Pancreas (tissue), 10 donors: Measurements from ENCODE around the gene COL2A1. TPM values are rescaled to one million over a fixed set of nuclear protein-coding genes. Genes with fewer than 3 reads are reported as not detected.

ENCODE experiments used
- ATAC-seq, 4 donors: fragments of 200-7000 bp; cut with Tn5 transposase; one replicate each; pipeline versions ENCODE4 v1.8.0 to v1.9.1; 2020; ENCODE audit warnings: mild to moderate bottlenecking in 4 of 4, moderate library complexity in 4 of 4
- DNase-seq, 6 donors: peaks; one replicate each; pipeline ENCODE4 v3.0.0-alpha.2; 2020
- FAIRE-seq: peaks from 2 replicates; lab custom pipeline; 2012; peaks lifted over from hg19 to GRCh38; lab: Jason Lieb, UNC
- H3K27ac ChIP-seq, 4 donors: fragments of 200-600 bp; sonication (generic); 1 replicate in 3 of 4; 2 replicates in 1 of 4; pipeline versions ENCODE4 v1.5.0 to v1.8.0; 2020
- H3K27me3 ChIP-seq, 4 donors: fragments of 200-600 bp; one replicate each; pipeline ENCODE4 v1.8.0; 2021
- H3K36me3 ChIP-seq, 3 donors: fragments of 200-600 bp; sonication (generic) in 1 of 3; one replicate each; pipeline versions ENCODE4 v1.5.0 to v1.8.0; 2020 to 2021
- H3K4me1 ChIP-seq, 3 donors: fragments of 200-600 bp; one replicate each; pipeline ENCODE4 v1.8.0; 2021
- H3K4me3 ChIP-seq, 4 donors: fragments of 200-600 bp; sonication (generic) in 2 of 4; one replicate each; pipeline versions ENCODE4 v1.5.0 to v1.8.0; 2020 to 2021
- H3K9me3 ChIP-seq, 4 donors: fragments of 200-600 bp; one replicate each; pipeline ENCODE4 v1.8.0; 2021
- WGBS, 2 donors: extraction: QIAGEN DNeasy Blood & Tissue Kit; methylation state at CpG; one replicate each; pipeline ENCODE4 v1.1.7; 2013; 5-methylcytosine and 5-hydroxymethylcytosine counted together
- intact Hi-C, 3 donors: fragments of 100-400 bp; cut with DNase I; formaldehyde crosslinking; loops; one replicate each; pipeline versions ENCODE4 v1.11.1 to v1.14.2; 2022
- polyA plus RNA-seq, 2 donors: library from polyadenylated mRNA; stranded (reverse); fragments of 200-250 nt; gene quantifications; one replicate each; pipeline ENCODE4 v1.2.3, GENCODE V29; 2013
- total RNA-seq, 6 donors: library from RNA; stranded (reverse); fragmentation: NEBNext Ultra II Directional in 4 of 6; extraction: Animal tissue kit (Norgen Biotek cat#: 25700) in 4 of 6; gene quantifications; one replicate each; pipeline versions ENCODE4 v1.2.1 to v1.2.4, GENCODE V29; 2021 to 2023
- TF ChIP-seq, protein P1 (sequence below), 4 donors: fragments of 200-600 bp; sonication (generic) in 3 of 4; IDR thresholded peaks; one replicate each; pipeline versions ENCODE4 v1.5.0 to v1.8.0; 2021; ENCODE audit warnings: antibody characterized with exemption in 4 of 4
- donor health status: healthy with polysubstance abuse.
- donor health status: DM: no; HTN: no; CAD: no; lungs with moderate emphysema.
- donor health status: DM: no; HTN: no; CAD: no.
- donor health status: control.
- donor health status: control.
- donor health status: Bipolar disorder and iron deficiency.
- donor health status: DM: yes; HTN: yes; CAD: no.
- donor health status: DM: no; HTN: no; CAD: no.
- donor health status: DM: no; HTN: no; CAD: no.
- donor health status: DM: yes; HTN: yes; CAD: no.

Gene COL2A1
- total and polyA plus RNA-seq, 8 donors, result 0.04 to 0.12 (median 0.06) TPM; not detected in 5

DNA sequence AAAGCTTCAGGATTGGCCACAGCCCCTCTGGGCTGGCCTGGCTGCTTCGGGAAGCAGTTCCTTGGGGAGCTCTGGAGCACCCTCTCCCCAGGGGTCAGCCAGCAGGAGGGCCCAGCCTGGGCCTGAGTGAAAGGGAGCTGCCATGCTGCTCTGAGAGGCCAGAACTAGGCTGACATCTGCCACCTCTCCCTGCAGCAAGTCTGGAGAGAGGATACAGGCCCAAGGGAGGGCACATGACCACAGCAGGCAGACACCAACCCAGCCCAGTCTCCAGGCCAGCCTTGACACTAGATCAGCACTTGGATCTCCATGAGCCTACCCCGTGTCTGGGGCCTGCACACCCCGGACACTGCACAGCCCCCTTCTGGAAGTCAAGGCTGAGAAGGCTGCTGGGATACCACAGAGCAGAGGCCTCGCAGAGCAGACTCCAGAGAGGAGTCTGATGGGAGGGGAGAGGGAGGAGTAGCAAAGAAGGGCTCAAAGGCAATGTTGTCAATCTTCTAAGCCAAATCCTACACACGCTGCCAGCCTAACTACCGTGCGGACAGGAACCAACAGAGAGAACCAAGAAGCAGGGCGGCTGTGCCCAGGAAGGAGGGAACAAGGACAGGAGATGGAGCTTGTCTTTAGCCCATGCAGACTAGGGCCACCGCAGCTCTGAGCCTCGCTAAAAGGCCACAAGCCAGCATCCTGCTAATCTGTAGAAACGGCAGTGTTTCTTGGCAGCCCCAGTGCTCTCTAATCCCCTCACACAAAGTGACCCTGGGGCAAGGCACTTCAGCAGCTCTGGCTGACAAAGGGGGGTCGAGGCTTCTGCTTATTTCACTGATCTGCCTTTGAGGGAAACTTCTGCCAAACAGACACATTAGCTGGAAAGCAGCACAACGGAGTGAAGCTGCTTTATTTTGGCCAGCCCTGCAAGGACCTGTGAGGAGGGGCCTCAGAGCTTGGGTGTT is 12.9 kb downstream of the COL2A1 start:
- no peaks in the 10 kb centered on the region for H3K4me1 ChIP-seq
- no peaks in the 10 kb centered on the region for H3K36me3 ChIP-seq
- H3K27me3 ChIP-seq, result no peaks in the 10 kb centered on the region
- intact Hi-C loops, result no loop called here
- DNase-seq (peak in 2 of 6 donors; percentile 38 to 40), FAIRE-seq (no peak), ATAC-seq (no peak)
- no peak overlapping the region for H3K4me3 ChIP-seq
- no peaks in the 10 kb centered on the region for H3K9me3 ChIP-seq
- 69 to 72% methylated on average over 13 of the region's 13 CpGs for WGBS, 2 donors
- H3K27ac ChIP-seq, result no peak overlapping the region
- TF ChIP-seq, protein P1, sequence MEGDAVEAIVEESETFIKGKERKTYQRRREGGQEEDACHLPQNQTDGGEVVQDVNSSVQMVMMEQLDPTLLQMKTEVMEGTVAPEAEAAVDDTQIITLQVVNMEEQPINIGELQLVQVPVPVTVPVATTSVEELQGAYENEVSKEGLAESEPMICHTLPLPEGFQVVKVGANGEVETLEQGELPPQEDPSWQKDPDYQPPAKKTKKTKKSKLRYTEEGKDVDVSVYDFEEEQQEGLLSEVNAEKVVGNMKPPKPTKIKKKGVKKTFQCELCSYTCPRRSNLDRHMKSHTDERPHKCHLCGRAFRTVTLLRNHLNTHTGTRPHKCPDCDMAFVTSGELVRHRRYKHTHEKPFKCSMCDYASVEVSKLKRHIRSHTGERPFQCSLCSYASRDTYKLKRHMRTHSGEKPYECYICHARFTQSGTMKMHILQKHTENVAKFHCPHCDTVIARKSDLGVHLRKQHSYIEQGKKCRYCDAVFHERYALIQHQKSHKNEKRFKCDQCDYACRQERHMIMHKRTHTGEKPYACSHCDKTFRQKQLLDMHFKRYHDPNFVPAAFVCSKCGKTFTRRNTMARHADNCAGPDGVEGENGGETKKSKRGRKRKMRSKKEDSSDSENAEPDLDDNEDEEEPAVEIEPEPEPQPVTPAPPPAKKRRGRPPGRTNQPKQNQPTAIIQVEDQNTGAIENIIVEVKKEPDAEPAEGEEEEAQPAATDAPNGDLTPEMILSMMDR (IDR thresholded peaks at IDR 0.05), result no peak

DNA sequence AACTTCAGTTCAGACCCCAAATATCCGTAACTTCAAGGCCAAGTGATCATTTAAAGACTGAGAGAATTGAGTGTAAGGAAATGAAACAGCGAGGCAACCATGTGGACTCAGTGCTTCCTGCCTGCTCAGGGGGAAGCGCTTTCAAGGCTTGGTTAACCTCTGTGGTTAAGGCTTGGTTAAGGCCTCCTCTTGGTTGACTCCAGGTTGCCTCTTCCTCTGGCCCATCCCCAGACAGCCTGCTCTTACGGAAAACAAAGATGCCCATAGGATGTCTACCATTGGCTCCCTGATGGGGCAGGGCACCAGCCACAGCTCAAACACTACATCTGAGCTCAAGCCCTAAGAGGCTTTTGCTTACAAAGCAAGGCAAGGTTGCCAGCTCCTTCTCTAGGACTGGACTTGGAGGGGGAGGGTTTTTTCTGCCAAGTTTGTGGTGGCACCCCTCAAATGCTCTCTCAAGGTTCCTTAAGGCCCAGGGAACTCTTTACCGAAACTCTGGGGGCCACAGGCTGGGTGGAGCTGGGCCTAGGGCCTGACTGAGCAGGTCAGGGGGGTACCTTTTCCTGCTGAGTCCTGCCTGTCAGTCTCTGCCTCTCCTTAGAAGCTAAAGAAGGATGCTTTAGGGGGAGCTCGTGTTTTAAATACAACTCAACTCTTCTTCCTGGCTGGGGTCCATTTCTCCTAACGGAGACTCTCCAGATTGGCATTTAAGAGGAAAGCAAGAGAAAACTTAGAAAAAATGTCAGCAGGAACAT is 13.7 kb downstream of the COL2A1 start:
- ATAC-seq (no peak), FAIRE-seq (no peak), DNase-seq (peak in 1 of 6 donors; percentile 26)
- Histone ChIP-seq H3K27ac (no peak overlapping the region), H3K36me3 (no peaks in the 10 kb centered on the region), H3K4me3 (no peak overlapping the region), H3K27me3 (no peaks in the 10 kb centered on the region), H3K4me1 (no peaks in the 10 kb centered on the region), H3K9me3 (no peaks in the 10 kb centered on the region)
- 83 to 87% methylated on average over 7 of the region's 7 CpGs for WGBS, 2 donors
- intact Hi-C loops, result no loop called here
- TF ChIP-seq, protein P1 (IDR thresholded peaks at IDR 0.05), result no peak

DNA sequence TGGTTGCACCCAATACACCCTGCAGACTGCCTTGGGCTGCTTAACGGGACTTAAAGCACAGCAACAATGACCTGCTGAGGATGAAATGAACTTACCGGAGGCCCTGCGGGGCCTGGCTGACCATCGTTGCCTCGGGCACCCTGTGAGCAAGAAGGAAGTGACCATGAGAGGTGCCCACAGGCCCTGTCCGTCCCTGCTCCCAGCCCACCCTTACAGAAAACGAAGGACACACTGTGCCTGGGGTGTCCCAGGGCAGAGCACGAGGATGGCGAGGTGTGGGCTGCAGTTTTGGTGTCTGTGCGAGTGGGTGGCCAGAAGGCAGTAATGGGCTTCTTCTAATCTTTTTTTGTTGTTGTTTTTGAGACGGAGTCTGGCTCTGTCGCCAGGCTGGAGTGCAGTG is 14.6 kb downstream of the COL2A1 start:
- WGBS, 2 donors, result 79 to 81% methylated on average over 12 of the region's 12 CpGs
- Histone ChIP-seq H3K27me3 (no peaks in the 10 kb centered on the region), H3K27ac (no peak overlapping the region), H3K4me1 (no peaks in the 10 kb centered on the region), H3K9me3 (no peaks in the 10 kb centered on the region), H3K36me3 (no peaks in the 10 kb centered on the region), H3K4me3 (no peak overlapping the region)
- no peak for ATAC-seq
- peak in 1 of 6 donors; percentile 22 for DNase-seq
- no peak for FAIRE-seq
- TF ChIP-seq, protein P1 (IDR thresholded peaks at IDR 0.05), result no peak
- intact Hi-C loops, result no loop called here

GRCh38 chr12:47989023-47989417 is 15.3 kb downstream of the COL2A1 start:
- TF ChIP-seq, protein P1 (IDR thresholded peaks at IDR 0.05), result no peak
- Histone ChIP-seq H3K9me3 (no peaks in the 10 kb centered on the region), H3K27me3 (no peaks in the 10 kb centered on the region), H3K4me1 (no peaks in the 10 kb centered on the region), H3K27ac (no peak overlapping the region), H3K36me3 (no peaks in the 10 kb centered on the region), H3K4me3 (no peak overlapping the region)
- ATAC-seq (no peak), FAIRE-seq (no peak), DNase-seq (peak in 1 of 6 donors; percentile 19)
- WGBS, 2 donors, result 82 to 83% methylated on average over 8 of the region's 8 CpGs
- intact Hi-C loops, result no loop called here
